ENCODE data around the gene SLC12A4.
"Not testable (repeated sequence)": the region's sequence is repeated elsewhere in the genome, so short reads cannot be mapped to it uniquely, and the experiment has no call there.

DNA sequence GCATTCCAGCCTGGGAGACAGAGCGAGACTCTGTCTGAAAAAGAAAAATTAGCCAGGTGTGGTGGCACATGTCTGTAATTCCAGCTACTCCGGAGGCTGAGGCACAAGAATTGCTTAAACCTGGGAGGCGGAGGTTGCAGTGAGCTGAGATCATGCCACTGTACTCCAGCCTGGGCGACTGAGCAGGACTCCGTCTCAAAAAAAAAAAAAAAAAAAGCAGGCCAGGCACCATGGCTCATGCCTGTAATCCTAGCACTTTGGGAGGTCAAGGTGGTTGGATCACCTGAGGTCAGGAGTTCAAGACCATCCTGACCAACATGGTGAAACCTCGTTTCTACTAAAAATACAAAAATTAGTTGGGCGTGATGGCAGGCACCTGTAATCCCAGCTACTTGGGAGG, 3.8 kb upstream of the SLC12A4 start:
- TF ChIP-seq, protein P1, sequence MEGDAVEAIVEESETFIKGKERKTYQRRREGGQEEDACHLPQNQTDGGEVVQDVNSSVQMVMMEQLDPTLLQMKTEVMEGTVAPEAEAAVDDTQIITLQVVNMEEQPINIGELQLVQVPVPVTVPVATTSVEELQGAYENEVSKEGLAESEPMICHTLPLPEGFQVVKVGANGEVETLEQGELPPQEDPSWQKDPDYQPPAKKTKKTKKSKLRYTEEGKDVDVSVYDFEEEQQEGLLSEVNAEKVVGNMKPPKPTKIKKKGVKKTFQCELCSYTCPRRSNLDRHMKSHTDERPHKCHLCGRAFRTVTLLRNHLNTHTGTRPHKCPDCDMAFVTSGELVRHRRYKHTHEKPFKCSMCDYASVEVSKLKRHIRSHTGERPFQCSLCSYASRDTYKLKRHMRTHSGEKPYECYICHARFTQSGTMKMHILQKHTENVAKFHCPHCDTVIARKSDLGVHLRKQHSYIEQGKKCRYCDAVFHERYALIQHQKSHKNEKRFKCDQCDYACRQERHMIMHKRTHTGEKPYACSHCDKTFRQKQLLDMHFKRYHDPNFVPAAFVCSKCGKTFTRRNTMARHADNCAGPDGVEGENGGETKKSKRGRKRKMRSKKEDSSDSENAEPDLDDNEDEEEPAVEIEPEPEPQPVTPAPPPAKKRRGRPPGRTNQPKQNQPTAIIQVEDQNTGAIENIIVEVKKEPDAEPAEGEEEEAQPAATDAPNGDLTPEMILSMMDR (IDR thresholded peaks at IDR 0.05; ENCODE audit: insufficient read depth, low read length) = not testable (repeated sequence)
- not testable (repeated sequence) for TF ChIP-seq SPI1 (IDR thresholded peaks at IDR 0.05; ENCODE audit: borderline replicate concordance, low read depth); POLR2AphosphoS5 (IDR thresholded peaks at IDR 0.05; ENCODE audit: low read depth)
- TF ChIP-seq, protein P2, sequence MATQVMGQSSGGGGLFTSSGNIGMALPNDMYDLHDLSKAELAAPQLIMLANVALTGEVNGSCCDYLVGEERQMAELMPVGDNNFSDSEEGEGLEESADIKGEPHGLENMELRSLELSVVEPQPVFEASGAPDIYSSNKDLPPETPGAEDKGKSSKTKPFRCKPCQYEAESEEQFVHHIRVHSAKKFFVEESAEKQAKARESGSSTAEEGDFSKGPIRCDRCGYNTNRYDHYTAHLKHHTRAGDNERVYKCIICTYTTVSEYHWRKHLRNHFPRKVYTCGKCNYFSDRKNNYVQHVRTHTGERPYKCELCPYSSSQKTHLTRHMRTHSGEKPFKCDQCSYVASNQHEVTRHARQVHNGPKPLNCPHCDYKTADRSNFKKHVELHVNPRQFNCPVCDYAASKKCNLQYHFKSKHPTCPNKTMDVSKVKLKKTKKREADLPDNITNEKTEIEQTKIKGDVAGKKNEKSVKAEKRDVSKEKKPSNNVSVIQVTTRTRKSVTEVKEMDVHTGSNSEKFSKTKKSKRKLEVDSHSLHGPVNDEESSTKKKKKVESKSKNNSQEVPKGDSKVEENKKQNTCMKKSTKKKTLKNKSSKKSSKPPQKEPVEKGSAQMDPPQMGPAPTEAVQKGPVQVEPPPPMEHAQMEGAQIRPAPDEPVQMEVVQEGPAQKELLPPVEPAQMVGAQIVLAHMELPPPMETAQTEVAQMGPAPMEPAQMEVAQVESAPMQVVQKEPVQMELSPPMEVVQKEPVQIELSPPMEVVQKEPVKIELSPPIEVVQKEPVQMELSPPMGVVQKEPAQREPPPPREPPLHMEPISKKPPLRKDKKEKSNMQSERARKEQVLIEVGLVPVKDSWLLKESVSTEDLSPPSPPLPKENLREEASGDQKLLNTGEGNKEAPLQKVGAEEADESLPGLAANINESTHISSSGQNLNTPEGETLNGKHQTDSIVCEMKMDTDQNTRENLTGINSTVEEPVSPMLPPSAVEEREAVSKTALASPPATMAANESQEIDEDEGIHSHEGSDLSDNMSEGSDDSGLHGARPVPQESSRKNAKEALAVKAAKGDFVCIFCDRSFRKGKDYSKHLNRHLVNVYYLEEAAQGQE (IDR thresholded peaks at IDR 0.05; ENCODE audit: insufficient replicate concordance, low read depth) = not testable (repeated sequence)

Measured in HL-60 (cell line).